Calu3 (cell line): ENCODE data around the gene RGS1. TPM values are rescaled to one million over a fixed set of nuclear protein-coding genes. Genes with fewer than 3 reads are reported as not detected.
A peak's percentile ranks its signal among the peaks of the same experiment; 100 is the strongest.

ENCODE experiments used
- BruUV-seq: library from RNA; stranded (reverse); fragments of 400-500 nt; replicated peaks from 2 replicates; lab custom pipeline; 2021; lab: Mats Ljungman, UMichigan
- CTCF ChIA-PET: fragments of 300-600 bp; sonication (Branson Sonifier 250); formaldehyde crosslinking; loops from one replicate; lab custom pipeline; 2022; ENCODE audit warnings: antibody characterized with exemption; lab: Charles Lee
- DNase-seq: peaks from one replicate; pipeline ENCODE4 v3.0.0; 2022
- H3K27ac Mint-ChIP-seq: one replicate; pipeline ENCODE4 v1.8.0; 2022; ENCODE audit warnings: mixed read lengths; ENCODE audit not compliant: unreplicated experiment
- H3K27me3 Mint-ChIP-seq: one replicate; pipeline ENCODE4 v1.8.0; 2022; ENCODE audit warnings: mixed read lengths; ENCODE audit not compliant: unreplicated experiment
- H3K36me3 Mint-ChIP-seq: one replicate; pipeline ENCODE4 v1.8.0; 2022; ENCODE audit warnings: mild to moderate bottlenecking, moderate library complexity, mixed read lengths; ENCODE audit not compliant: insufficient read depth, unreplicated experiment
- H3K4me1 Mint-ChIP-seq: one replicate; pipeline ENCODE4 v1.8.0; 2022; ENCODE audit warnings: mild to moderate bottlenecking, low read depth, mixed read lengths; ENCODE audit not compliant: unreplicated experiment
- H3K4me3 Mint-ChIP-seq: one replicate; pipeline ENCODE4 v1.8.0; 2022; ENCODE audit warnings: mild to moderate bottlenecking, low read depth, moderate library complexity, mixed read lengths; ENCODE audit not compliant: unreplicated experiment
- H3K9me3 Mint-ChIP-seq: one replicate; pipeline ENCODE4 v1.8.0; 2022; ENCODE audit warnings: low read depth, mixed read lengths; ENCODE audit not compliant: unreplicated experiment
- intact Hi-C: fragments of 100-400 bp; cut with micrococcal nuclease; formaldehyde crosslinking; loops from one replicate; pipeline ENCODE4 v1.10.0; 2022; ENCODE audit not compliant: unreplicated experiment
- total RNA-seq: library from RNA; stranded (reverse); gene quantifications from 2 replicates; pipeline ENCODE4 v1.2.3, GENCODE V29; 2022
- TF ChIP-seq, protein P1 (sequence below): fragments of 200-600 bp; IDR thresholded peaks from one replicate; pipeline ENCODE4 v1.8.0; 2022; ENCODE audit warnings: antibody characterized with exemption; ENCODE audit not compliant: unreplicated experiment

RGS1 gene
- total RNA-seq, 1 experiment from 2014 or later, result not detected

DNA sequence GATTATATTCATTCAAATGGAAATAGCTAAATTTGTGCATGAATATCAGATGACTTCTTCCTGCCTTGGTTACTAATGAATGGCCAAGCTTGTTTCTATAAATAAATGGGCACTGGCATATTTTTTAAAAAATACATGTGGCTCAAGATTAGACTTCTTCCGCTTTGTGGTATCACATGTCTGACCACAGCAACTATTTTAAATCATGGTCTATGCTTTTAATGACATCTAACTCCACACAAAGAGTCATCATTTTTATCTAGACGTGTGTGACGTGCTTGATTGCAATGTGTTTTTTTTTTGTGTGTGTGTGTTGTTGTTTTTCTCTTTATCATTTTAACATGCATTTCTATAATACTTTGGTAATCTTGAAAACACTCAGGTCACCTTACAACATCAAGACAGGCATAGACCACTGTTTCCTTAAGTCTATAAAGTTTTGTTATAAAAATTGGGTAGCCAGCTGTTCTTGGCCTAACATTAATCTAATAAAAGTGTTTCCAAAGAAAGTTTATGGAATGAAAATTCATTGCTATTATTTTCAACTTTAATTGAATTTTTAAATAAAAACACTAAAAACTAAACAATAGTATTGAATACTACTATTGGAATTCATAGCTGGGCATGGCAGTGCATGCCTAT is 29.5 kb downstream of the RGS1 start:
- no TSS peak for BruUV-seq
- Mint-ChIP-seq H3K4me1 (no peaks in the 10 kb centered on the region), H3K27me3 (no peaks in the 10 kb centered on the region), H3K9me3 (no peaks in the 10 kb centered on the region), H3K4me3 (no peak overlapping the region), H3K27ac (no peak overlapping the region), H3K36me3 (no peaks in the 10 kb centered on the region)
- TF ChIP-seq, protein P1, sequence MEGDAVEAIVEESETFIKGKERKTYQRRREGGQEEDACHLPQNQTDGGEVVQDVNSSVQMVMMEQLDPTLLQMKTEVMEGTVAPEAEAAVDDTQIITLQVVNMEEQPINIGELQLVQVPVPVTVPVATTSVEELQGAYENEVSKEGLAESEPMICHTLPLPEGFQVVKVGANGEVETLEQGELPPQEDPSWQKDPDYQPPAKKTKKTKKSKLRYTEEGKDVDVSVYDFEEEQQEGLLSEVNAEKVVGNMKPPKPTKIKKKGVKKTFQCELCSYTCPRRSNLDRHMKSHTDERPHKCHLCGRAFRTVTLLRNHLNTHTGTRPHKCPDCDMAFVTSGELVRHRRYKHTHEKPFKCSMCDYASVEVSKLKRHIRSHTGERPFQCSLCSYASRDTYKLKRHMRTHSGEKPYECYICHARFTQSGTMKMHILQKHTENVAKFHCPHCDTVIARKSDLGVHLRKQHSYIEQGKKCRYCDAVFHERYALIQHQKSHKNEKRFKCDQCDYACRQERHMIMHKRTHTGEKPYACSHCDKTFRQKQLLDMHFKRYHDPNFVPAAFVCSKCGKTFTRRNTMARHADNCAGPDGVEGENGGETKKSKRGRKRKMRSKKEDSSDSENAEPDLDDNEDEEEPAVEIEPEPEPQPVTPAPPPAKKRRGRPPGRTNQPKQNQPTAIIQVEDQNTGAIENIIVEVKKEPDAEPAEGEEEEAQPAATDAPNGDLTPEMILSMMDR, result no peak
- CTCF ChIA-PET, result interaction anchor here (0.6 kb wide), 1 partner anchor 128 kb away, joined by 7 read pairs; no protein-coding TSS in a partner anchor
- no peak for DNase-seq
- intact Hi-C loops, result no loop called here

DNA sequence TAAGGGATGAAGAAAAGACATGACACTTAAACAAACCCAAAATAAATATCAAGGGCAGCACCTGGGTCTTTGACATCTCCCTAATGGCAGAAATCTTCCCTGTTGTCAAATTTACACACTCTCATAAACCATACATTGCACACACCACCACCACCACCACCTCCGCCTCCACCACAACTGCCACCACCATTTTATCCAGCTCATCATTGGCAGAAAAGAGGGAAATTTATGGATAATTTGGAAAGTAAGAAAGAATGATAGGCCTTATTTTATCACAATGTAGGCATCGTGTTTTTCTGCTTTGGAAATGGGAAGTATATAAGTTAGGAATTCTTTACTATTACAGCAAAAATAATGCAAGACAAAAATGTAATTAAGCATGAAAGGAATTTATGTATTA is 33.1 kb downstream of the RGS1 start:
- intact Hi-C loops, result no loop called here
- H3K9me3 Mint-ChIP-seq, result no peaks in the 10 kb centered on the region

DNA sequence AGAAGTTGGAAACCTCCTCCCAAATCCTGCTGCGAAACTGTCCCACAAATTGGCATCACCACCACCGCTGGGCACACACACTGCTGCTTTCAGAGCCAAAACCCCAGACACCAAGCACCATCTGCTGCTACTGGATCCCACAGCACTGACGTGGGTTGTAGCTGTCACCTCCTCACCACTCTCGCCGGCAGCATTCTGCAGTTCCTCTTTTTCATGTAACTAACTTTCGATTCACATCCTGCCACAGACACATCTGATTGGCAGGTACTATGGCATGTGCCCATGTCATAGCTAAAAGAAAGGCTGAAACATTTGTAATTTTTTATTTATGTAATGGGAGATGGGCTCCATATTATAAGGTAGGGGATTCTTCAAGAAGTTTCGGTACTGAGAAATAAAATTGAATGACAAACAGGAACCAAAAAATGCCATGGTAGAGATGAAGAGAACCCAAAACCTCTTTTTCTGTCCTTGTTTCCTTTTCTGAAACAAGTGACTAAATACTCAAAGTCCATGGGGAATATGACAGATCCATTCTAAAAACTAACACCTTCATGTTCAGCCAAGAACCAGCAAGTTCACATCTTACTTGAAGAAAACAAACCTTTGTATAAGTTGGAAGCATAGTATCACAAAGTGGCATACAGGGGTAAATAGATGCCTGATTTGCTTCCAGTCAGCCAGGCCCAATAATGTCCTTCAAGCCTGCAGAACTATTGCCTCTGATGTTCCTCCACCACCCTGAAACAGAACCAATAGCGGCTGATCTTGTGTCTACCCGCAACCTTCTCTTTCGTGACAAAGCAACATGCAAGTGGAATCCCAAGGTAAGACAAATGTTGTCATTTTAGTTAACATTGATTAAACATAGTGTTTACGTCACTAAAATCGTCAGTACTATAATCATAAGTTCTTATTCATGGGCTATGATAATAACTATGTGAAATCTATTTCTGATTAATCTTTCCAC is 33.8 kb downstream of the RGS1 start:
- no peak for DNase-seq
- peaks cover 9% of the 10 kb centered on the region for H3K4me1 Mint-ChIP-seq
- CTCF ChIA-PET, result interaction anchor here (1.7 to 2.8 kb wide), 2 partner anchors 132 to 198 kb away, joined by 7 to 13 read pairs; no protein-coding TSS in a partner anchor
- TF ChIP-seq, protein P1, result no peak
- H3K9me3 Mint-ChIP-seq, result no peaks in the 10 kb centered on the region
- H3K4me3 Mint-ChIP-seq, result no peak overlapping the region
- H3K36me3 Mint-ChIP-seq, result no peaks in the 10 kb centered on the region
- no peaks in the 10 kb centered on the region for H3K27me3 Mint-ChIP-seq
- no TSS peak for BruUV-seq
- intact Hi-C loops, result loop anchor here (1.0 to 5.0 kb wide), 4 partner anchors 132 to 423 kb away; partner anchors contain the start of gene RGS2
- H3K27ac Mint-ChIP-seq, result no peak overlapping the region

More for the DNA sequence above, 33.1 kb downstream of the RGS1 start:
- H3K27ac Mint-ChIP-seq, result no peak overlapping the region
- no peak for DNase-seq
- TF ChIP-seq, protein P1, result no peak
- H3K4me3 Mint-ChIP-seq, result no peak overlapping the region
- CTCF ChIA-PET, result no interaction called here
- no peaks in the 10 kb centered on the region for H3K27me3 Mint-ChIP-seq
- no TSS peak for BruUV-seq
- peaks cover 6% of the 10 kb centered on the region for H3K4me1 Mint-ChIP-seq
- H3K36me3 Mint-ChIP-seq, result no peaks in the 10 kb centered on the region

DNA sequence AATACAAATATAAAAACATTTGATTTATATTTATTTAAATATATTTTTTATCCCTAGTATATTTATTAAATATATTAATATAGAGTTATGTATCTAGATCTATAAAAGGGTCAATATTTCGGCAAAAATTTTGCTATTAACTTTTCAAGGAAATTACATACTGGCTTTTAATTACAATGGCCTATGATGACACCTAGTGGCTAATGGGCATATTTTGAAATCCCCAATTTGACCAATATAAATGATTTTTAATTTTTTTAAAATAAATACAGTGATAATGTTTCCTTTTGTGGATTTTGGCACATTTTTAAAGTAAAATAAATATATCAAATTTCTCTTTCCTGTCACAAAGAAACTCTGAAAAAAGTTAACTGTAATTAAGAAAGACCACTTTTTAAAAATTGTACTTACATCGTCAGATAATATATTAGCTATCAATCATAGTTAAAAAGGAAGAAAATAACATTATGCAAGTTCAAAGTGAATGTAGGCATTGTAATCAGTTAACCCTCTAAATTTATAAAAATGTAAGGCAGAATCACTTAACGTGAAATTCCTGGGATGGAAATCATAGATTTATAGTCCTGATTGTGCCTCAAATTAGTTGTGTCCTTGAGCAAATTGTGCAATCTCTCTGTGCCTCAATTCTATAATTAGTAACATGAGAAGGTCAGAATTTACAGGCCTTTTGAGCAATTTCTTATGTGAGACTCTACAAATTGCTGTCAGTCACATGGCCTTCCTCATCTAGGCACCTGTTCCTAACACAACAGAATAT is 34.7 kb downstream of the RGS1 start:
- intact Hi-C loops, result loop anchor here (1.0 to 5.0 kb wide), 4 partner anchors 133 to 422 kb away; partner anchors contain the start of gene RGS2

More for the DNA sequence above, 34.7 kb downstream of the RGS1 start:
- CTCF ChIA-PET, result interaction anchor here (0.6 to 2.8 kb wide), 4 partner anchors 7 to 197 kb away, joined by 3 to 13 read pairs (median 5); no protein-coding TSS in a partner anchor
- DNase-seq, result no peak
- Mint-ChIP-seq H3K27ac (no peak overlapping the region), H3K27me3 (no peaks in the 10 kb centered on the region), H3K4me3 (no peak overlapping the region), H3K4me1 (peaks cover 15% of the 10 kb centered on the region), H3K36me3 (no peaks in the 10 kb centered on the region), H3K9me3 (no peaks in the 10 kb centered on the region)
- no TSS peak for BruUV-seq
- TF ChIP-seq, protein P1, result peak; percentile 19
